HG03103 (cell line): ENCODE measurements around the gene KCNQ1.
"Not testable (repeated sequence)": the region's sequence is repeated elsewhere in the genome, so short reads cannot be mapped to it uniquely, and the experiment has no call there.

ENCODE experiments used
- ATAC-seq: cut with Tn5 transposase; IDR thresholded peaks from one replicate; pipeline ENCODE4 v1.9.1; 2021; ENCODE audit warnings: low read depth; ENCODE audit not compliant: unreplicated experiment

Gene KCNQ1

GRCh38 chr11:2587976-2588748, 143.4 kb downstream of the KCNQ1 start:
- ATAC-seq: no peak

- ATAC-seq: no peak
Observed at GRCh38 chr11:2588809-2589537, 144.2 kb downstream of the KCNQ1 start.

GRCh38 chr11:2589538-2589934, 144.7 kb downstream of the KCNQ1 start:
- ATAC-seq: no peak

GRCh38 chr11:2590131-2590964, 145.5 kb downstream of the KCNQ1 start:
- ATAC-seq: no peak

- no peak for ATAC-seq
Observed at GRCh38 chr11:2590965-2591754, 146.4 kb downstream of the KCNQ1 start.

- ATAC-seq: no peak
Observed at GRCh38 chr11:2591805-2592204, 147.0 kb downstream of the KCNQ1 start.

- ATAC-seq: no peak
Observed at GRCh38 chr11:2592559-2593392, 148.0 kb downstream of the KCNQ1 start.

GRCh38 chr11:2593393-2593950, 148.7 kb downstream of the KCNQ1 start:
- ATAC-seq: no peak

GRCh38 chr11:2594267-2594666, 149.5 kb downstream of the KCNQ1 start:
- ATAC-seq: no peak

GRCh38 chr11:2595204-2595603, 150.4 kb downstream of the KCNQ1 start:
- ATAC-seq: no peak

- ATAC-seq: no peak
Observed at GRCh38 chr11:2599561-2600189, 154.9 kb downstream of the KCNQ1 start.

GRCh38 chr11:2609345-2609744, 164.5 kb downstream of the KCNQ1 start:
- no peak for ATAC-seq

GRCh38 chr11:2612884-2613571, 168.2 kb downstream of the KCNQ1 start:
- no peak for ATAC-seq

GRCh38 chr11:2621894-2622293, 177.1 kb downstream of the KCNQ1 start:
- ATAC-seq: no peak

GRCh38 chr11:2625183-2625582, 180.4 kb downstream of the KCNQ1 start:
- no peak for ATAC-seq

- no peak for ATAC-seq
Observed at GRCh38 chr11:2630679-2631078, 185.9 kb downstream of the KCNQ1 start.

GRCh38 chr11:2631161-2631560, 186.4 kb downstream of the KCNQ1 start:
- ATAC-seq: no peak

GRCh38 chr11:2639763-2640162, 195.0 kb downstream of the KCNQ1 start:
- not testable (repeated sequence) for ATAC-seq
